Upper lobe of left lung (tissue), 4 donors: Measurements from ENCODE around the gene TM4SF1.

Experiments used
- EP300 ChIP-seq, 4 donors: sonication (generic); formaldehyde crosslinking; IDR thresholded peaks; one replicate each; pipeline ENCODE4 v1.5.1; 2017; ENCODE audit warnings: antibody characterized with exemption in 4 of 4, control low read depth in 2 of 4
- POLR2A ChIP-seq, 4 donors: fragments of 450-650 bp; IDR thresholded peaks; one replicate each; pipeline ENCODE4 v1.5.1; 2016 to 2017; ENCODE audit warnings: antibody characterized with exemption in 4 of 4, mild to moderate bottlenecking in 2 of 4
- POLR2AphosphoS5 ChIP-seq, 2 donors: sonication (generic); formaldehyde crosslinking; IDR thresholded peaks; one replicate each; pipeline ENCODE4 v1.5.1; 2017; ENCODE audit warnings: antibody characterized with exemption in 2 of 2
- TF ChIP-seq, protein P1 (sequence below), 6 experiments: fragments of 450-650 bp in 4 of 6; fragments of 200-600 bp in 2 of 6; sonication (generic) in 2 of 6; IDR thresholded peaks; one replicate each; pipeline ENCODE4 v1.5.1; 2016 to 2019; ENCODE audit warnings: antibody characterized with exemption in 6 of 6

GRCh38 chr3:149390294-149390693 lies 12.8 kb upstream of the TM4SF1 start:
- TF ChIP-seq, protein P1, sequence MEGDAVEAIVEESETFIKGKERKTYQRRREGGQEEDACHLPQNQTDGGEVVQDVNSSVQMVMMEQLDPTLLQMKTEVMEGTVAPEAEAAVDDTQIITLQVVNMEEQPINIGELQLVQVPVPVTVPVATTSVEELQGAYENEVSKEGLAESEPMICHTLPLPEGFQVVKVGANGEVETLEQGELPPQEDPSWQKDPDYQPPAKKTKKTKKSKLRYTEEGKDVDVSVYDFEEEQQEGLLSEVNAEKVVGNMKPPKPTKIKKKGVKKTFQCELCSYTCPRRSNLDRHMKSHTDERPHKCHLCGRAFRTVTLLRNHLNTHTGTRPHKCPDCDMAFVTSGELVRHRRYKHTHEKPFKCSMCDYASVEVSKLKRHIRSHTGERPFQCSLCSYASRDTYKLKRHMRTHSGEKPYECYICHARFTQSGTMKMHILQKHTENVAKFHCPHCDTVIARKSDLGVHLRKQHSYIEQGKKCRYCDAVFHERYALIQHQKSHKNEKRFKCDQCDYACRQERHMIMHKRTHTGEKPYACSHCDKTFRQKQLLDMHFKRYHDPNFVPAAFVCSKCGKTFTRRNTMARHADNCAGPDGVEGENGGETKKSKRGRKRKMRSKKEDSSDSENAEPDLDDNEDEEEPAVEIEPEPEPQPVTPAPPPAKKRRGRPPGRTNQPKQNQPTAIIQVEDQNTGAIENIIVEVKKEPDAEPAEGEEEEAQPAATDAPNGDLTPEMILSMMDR (IDR thresholded peaks at IDR 0.05): no peak
- TF ChIP-seq POLR2AphosphoS5 (IDR thresholded peaks at IDR 0.05): no peak
- no peak for TF ChIP-seq POLR2A (IDR thresholded peaks at IDR 0.05)
- TF ChIP-seq EP300 (IDR thresholded peaks at IDR 0.05): no peak
